T follicular helper cell (primary cell): ENCODE measurements around the gene OR2L13.
"Not testable (repeated sequence)": the region's sequence is repeated elsewhere in the genome, so short reads cannot be mapped to it uniquely, and the experiment has no call there.

ENCODE experiments used
- DNase-seq: peaks from one replicate; pipeline ENCODE4 v3.0.0-alpha.2; 2020; ENCODE audit warnings: low read depth
- total RNA-seq, 2 experiments: gene quantifications; one replicate each; lab custom pipeline; 2026; lab: John Stamatoyannopoulos, UW

The OR2L13 gene, protein sequence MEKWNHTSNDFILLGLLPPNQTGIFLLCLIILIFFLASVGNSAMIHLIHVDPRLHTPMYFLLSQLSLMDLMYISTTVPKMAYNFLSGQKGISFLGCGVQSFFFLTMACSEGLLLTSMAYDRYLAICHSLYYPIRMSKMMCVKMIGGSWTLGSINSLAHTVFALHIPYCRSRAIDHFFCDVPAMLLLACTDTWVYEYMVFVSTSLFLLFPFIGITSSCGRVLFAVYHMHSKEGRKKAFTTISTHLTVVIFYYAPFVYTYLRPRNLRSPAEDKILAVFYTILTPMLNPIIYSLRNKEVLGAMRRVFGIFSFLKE
- total RNA-seq, result 0 reads per million in 2 experiments

DNA sequence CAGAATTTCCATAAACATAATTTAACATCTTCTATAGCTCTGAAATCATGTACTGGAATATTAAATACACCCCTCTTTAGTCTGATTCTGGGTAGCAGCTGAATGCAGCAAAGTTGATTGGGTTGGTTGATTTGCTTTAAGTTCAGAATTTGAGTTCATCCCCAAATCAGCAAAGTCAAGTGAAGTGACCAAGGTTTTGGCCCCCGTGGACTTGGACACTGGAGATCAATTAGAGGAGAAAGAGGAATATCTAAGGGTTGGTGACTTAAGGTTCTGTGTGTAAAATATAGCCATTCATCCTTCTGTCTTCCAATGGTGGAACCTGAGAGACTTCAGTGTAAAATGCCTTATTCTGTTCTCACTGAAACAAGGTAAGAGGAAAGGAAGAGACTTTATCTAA is at the start of gene OR2L13:
OR2L13 (plus strand) TSS at position 301 of the 400 bp plus-strand sequence. CDS start 4,192 bp downstream, outside the sequence.
- DNase-seq, result no peak

- DNase-seq, result no peak
Observed at GRCh38 chr1:248045209-248045608, 49.8 kb upstream of the OR2L13 start.

DNA sequence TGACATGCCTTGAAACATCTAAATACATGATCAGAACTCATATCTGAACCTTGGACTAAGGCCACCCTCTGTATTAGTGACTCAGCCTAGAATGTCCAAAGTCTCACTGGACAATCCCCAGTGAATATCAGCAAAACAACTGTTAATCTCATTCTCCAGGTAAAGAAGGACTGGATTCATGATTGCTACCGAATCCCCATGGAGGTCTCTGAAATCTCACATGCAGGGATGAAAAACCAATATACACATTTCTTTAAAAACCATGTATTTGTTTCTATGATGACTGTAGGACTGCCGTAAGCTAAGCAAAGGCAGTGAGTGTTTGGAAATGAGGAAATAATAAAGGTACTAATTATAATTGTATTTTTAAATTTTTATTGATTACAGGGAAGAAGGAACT is 48.4 kb upstream of the OR2L13 start, which contains the start of gene OR2L3:
OR2L3 (plus strand) TSS at position 301 of the 400 bp plus-strand sequence. CDS start 13,846 bp downstream, outside the sequence.
- no peak for DNase-seq

DNA sequence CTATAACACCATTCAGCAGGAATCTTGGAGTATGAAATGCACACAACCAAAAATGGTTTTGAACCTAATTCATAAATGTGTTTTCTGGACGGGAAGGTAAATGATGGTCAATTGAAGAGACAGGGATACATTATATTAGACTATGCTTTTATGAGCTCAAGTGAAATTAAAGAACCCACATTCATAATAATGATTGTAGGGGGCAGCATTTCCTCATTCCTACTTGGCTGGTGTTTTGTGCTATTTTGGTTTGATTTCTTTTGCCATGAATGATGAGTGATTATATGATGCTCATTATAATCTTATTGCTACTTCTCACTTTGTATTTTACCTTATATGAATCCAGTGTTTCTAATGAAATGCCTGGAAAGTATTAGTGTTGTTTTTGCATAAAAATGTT is 48.0 kb upstream of the OR2L13 start:
- no peak for DNase-seq

GRCh38 chr1:248054671-248055070 is 40.3 kb upstream of the OR2L13 start:
- no peak for DNase-seq

DNA sequence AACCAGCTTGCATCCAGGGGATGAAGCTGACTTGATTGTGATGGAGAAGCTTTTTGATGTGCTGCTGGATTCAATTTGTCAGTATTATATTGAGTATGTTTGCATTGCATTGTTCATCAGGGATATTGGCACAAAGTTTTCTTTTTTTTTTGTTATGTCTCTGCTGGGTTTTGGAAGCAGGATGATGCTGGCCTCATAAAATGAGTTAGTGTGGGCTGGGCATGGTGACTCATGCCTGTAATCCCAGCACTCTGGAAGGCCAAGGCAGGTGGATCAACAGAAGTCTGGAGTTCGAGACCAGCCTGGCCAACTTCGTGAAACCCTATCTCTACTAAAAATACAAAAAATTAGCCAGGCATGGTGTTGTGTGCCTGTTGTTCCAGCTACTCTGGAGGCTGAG is 39.7 kb upstream of the OR2L13 start:
- no peak for DNase-seq

DNA sequence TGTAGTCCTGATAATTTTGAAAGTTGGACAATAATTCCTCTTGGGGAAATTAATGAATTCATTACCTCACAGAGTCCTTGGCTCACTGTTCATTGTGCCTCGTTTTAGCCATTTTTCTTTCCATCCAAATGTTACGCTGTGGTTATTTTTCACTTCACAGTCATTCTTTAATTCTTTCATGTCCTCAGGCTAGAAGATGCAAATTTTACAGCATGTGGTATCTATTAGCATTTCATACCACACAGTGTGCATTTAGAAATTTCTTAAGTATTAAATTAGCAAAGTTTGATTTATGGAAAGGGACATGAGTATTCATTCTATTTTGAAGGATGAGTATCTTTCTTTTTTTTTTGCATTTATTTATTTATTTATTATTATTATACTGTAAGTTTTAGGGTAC is 29.9 kb upstream of the OR2L13 start:
- DNase-seq, result no peak

DNA sequence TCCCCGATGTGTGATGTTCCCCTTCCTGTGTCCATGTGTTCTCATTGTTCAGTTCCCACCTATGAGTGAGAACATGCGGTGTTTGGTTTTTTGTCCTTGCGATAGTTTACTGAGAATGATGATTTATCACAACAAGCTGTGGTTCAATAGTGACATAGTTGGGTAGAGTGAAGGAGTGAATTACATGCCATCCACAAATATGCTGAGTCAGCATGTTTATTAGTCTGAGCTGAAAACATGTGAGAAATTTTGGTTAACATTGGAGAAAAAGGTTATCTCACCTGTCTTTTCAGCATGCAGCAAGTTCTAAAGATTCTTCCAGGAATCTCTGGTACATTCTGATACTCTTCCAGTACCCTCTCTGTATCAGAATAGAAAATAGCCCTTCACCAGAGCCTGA is 29.4 kb upstream of the OR2L13 start:
- DNase-seq, result no peak

DNA sequence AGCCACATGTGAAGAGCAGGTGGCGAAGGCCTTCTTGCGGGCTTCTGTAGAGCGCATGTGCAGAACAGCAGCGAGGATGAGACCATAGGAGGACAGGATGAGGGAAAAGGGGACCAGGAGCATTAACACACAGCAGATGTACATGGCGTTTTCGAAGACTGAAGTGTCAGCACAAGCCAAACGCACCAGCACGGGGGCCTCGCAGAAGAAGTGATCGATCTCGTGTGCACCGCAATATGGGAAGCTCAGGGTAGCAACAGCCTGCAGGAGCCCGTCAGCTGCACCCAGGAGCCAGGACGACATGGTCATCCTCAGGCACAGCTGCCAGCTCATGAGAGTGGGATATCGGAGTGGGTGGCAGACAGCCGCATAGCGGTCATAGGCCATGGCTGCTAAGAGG is 11.1 kb upstream of the OR2L13 start:
- DNase-seq, result not testable (repeated sequence)

DNA sequence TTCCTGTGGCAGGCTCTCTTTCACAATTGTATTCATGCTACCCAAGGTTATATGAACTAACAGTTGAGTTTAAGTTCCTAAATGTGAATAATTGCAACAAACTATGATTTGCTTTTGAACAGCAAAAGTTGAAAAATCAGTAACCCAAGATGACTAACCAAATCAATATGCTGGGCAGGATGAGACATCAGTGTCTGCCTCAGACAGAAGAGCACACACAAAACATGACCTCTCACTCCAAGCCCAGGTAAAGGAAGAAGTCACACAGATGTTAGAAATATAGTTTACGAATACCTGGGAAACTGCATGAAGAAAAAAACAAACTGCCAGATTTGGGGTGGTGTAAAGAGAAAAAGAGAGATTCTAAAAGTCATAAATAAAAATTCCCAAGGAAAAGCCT is 3.5 kb downstream of the OR2L13 start:
- no peak for DNase-seq

GRCh38 chr1:248102847-248103246 is 7.9 kb downstream of the OR2L13 start:
- no peak for DNase-seq

DNA sequence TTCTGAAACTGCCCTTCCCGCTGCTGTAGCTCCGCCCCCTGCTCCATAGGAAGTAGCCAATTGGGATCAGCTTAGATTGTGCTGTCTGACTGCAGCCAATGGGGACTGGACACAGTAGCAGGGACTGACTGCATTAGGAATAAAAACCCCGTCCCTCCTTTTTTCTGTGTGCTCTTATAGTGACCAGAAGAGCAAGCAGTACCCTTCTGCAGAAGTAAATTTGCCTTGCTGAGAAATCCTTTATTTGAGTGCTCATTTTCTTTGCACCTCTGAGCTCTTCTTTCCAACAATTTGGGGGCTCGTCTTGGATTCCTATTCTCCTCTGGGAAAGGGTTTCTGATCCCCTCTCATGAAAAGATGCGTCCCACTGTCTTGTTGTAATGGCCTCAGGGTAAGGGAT is 16.2 kb downstream of the OR2L13 start:
- no peak for DNase-seq

DNA sequence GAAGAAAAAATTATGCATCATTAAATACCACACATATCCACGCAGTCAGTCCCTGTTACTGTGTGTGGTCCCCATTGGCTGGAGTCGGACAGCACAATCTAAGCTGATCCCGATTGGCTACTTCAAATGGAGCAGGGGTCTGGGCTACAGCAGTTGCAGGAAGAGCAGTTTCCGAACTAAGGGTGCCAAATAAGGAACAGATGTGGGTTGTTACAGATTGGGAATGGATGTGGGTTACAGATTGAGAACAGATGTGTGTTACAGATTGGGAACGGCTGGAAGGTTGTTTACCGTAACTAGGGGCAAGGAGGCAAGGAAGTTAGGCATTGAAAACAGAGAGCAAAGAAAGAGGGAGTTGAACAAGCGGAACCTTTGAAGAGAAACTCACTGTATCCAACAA is 19.9 kb downstream of the OR2L13 start:
- no peak for DNase-seq

DNA sequence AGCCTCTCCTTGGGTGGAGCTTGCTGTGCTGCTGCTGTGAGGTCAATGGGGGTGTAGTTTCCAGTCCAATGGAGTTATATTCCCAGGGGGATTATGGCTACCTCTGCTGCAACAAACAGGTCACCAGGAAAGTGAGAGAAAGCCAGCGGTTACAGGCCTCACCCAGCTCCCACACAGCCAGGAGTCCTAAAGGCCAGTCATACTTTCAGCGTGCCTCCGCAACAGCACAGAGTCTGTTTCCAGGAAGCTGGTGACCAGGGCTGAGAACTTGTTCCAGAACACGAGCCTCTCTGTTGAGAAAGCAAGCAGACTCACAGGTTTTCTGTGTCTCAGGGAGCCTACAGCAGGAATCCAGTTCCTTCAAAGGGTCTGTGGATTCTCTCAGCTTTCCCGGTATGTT is 32.7 kb downstream of the OR2L13 start:
- no peak for DNase-seq

DNA sequence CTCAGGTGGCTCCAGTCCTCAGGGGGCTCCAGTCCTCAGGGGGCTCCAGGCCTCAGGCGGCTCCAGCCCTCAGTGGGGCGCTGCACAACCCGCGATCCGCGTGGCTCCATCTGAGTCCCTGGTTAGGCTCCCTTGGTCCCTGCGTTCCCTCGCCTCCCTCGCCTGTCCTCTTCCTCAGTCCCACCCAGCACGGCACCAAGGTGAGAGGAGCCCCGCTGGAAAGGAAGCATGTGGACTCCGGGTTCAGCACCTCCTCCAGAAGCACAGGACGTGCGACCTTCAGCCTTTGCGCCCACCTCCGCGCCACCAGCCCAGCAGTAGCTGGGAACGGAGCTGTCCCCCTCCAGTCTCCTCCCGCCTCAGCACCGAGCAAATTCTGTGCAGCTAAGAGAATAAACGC is 41.8 kb downstream of the OR2L13 start:
- no peak for DNase-seq

- DNase-seq, result no peak
Observed at GRCh38 chr1:248140846-248141245, 45.9 kb downstream of the OR2L13 start.

DNA sequence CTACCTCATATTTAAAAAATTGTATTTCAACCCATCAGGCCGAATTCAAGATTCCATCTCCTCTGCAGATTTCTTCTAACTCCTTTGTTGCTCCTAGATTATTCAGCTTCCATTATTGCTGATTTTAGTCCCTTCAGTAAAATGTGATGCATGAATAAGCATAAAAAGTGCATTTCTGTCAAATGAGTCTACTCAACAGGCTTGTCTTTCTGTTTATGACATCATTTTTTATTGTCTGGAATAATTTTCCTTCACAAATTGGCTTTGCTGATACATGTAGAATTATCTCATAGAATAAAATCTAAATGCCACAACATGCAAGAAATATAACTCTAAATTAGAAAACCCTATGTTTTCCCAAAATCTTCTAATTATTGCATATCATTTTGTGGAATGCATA is 48.3 kb downstream of the OR2L13 start:
- DNase-seq, result no peak

- no peak for DNase-seq
Observed at GRCh38 chr1:248144513-248145198, 49.7 kb downstream of the OR2L13 start, which contains the start of gene OR2M5. OR2M5 (plus strand) TSS chr1:248145148; CDS start chr1:248145148, 0 bp downstream.
